ENCODE data around the gene MAGED4.
"Not testable (repeated sequence)": the region's sequence is repeated elsewhere in the genome, so short reads cannot be mapped to it uniquely, and the experiment has no call there.

DNA sequence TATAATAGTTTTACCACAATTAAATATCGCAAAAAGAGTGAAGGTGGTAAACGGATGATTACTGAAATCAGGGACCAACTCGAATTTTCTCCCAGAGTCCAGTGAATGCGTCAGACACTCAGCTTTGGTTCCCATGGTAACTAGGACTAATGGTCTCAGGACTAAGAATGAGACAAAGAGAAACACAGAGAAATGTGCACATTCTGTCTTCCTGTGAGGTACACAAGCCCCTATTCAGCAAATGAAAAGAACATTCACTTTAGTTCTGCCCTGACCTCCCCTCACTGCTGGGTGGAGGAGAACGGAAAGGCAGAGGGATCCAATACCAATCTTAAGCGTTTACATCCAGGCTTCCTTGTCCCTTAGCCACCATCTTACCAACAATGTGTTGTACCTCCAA lies 26.7 kb downstream of the MAGED4 start:
- TF ChIP-seq, protein P1, sequence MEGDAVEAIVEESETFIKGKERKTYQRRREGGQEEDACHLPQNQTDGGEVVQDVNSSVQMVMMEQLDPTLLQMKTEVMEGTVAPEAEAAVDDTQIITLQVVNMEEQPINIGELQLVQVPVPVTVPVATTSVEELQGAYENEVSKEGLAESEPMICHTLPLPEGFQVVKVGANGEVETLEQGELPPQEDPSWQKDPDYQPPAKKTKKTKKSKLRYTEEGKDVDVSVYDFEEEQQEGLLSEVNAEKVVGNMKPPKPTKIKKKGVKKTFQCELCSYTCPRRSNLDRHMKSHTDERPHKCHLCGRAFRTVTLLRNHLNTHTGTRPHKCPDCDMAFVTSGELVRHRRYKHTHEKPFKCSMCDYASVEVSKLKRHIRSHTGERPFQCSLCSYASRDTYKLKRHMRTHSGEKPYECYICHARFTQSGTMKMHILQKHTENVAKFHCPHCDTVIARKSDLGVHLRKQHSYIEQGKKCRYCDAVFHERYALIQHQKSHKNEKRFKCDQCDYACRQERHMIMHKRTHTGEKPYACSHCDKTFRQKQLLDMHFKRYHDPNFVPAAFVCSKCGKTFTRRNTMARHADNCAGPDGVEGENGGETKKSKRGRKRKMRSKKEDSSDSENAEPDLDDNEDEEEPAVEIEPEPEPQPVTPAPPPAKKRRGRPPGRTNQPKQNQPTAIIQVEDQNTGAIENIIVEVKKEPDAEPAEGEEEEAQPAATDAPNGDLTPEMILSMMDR (IDR thresholded peaks at IDR 0.05; ENCODE audit: low read depth, low read length): not testable (repeated sequence)
- TF ChIP-seq POLR2A (IDR thresholded peaks at IDR 0.05; ENCODE audit: extremely low read depth, insufficient read length): not testable (repeated sequence)

All from NB4 (cell line).